ENCODE results near the gene PGF. TPM values are rescaled to one million over a fixed set of nuclear protein-coding genes. Genes with fewer than 3 reads are reported as not detected.

PGF gene
- total and polyA plus RNA-seq, 2 of the 13 experiments (the other 11 are each of a cell fraction or from before 2014, with no cell fraction given) = 10.7 to 27.5 TPM

DNA sequence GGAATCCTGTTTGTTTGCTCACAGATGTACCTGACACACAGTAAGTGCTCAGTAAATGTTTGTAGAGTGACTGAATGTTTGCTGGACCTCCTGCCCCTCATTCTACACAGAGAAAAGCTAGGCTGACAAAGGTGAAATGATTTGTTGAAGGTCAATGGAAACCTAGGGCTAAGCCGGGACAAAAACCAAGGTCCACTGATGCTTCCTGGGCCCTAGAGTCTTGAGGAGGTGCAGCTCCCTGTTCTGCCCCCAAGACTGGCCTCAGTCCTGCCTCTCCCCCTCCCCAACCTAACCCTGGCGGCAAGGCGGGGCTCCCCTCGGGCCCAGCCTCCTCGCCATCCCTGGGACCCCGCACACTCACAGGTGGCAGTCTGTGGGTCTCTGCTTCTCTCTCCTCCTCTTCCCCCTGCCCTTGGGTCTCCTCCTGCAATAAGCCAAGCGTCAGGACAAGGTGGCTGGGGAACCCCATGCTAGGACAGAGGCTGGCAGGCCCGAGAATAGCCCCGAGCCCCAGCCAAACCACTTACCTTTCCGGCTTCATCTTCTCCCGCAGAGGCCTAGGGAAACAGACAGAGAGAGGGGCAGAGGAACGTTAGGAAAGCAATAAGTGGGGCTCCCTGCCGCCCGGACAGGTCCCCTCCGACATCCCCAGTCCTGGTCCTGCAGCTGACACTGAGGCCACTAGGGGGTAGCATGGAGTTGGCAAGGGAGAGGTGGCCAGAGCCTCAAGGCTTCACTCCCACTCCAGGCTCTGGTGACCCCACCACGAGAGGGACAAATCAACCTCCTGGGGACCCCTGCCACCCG lies 9.3 kb downstream of the PGF start (continued):
- TF ChIP-seq, protein P1, sequence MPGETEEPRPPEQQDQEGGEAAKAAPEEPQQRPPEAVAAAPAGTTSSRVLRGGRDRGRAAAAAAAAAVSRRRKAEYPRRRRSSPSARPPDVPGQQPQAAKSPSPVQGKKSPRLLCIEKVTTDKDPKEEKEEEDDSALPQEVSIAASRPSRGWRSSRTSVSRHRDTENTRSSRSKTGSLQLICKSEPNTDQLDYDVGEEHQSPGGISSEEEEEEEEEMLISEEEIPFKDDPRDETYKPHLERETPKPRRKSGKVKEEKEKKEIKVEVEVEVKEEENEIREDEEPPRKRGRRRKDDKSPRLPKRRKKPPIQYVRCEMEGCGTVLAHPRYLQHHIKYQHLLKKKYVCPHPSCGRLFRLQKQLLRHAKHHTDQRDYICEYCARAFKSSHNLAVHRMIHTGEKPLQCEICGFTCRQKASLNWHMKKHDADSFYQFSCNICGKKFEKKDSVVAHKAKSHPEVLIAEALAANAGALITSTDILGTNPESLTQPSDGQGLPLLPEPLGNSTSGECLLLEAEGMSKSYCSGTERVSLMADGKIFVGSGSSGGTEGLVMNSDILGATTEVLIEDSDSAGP (CRISPR knock-in tag; IDR thresholded peaks at IDR 0.05; ENCODE audit: borderline replicate concordance) = peak; percentile 25; the same call in 1 of the 2 replicates
- TF ChIP-seq, protein P2, sequence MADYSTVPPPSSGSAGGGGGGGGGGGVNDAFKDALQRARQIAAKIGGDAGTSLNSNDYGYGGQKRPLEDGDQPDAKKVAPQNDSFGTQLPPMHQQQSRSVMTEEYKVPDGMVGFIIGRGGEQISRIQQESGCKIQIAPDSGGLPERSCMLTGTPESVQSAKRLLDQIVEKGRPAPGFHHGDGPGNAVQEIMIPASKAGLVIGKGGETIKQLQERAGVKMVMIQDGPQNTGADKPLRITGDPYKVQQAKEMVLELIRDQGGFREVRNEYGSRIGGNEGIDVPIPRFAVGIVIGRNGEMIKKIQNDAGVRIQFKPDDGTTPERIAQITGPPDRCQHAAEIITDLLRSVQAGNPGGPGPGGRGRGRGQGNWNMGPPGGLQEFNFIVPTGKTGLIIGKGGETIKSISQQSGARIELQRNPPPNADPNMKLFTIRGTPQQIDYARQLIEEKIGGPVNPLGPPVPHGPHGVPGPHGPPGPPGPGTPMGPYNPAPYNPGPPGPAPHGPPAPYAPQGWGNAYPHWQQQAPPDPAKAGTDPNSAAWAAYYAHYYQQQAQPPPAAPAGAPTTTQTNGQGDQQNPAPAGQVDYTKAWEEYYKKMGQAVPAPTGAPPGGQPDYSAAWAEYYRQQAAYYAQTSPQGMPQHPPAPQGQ (CRISPR knock-in tag; IDR thresholded peaks at IDR 0.05; ENCODE audit: borderline replicate concordance) = no peak
- TF ChIP-seq TOE1 (CRISPR knock-in tag; IDR thresholded peaks at IDR 0.05) (no peak), ZNF10 (CRISPR knock-in tag; IDR thresholded peaks at IDR 0.05; ENCODE audit: borderline replicate concordance, low read depth) (no peak), ZNF251 (CRISPR knock-in tag; IDR thresholded peaks at IDR 0.05) (no peak), KMT2A (CRISPR knock-in tag; IDR thresholded peaks at IDR 0.05) (no peak), ATM (IDR thresholded peaks at IDR 0.05; ENCODE audit: borderline replicate concordance) (no peak), TSC22D2 (CRISPR knock-in tag; IDR thresholded peaks at IDR 0.05; ENCODE audit: borderline replicate concordance) (no peak), GLMP (CRISPR knock-in tag; IDR thresholded peaks at IDR 0.05; ENCODE audit: borderline replicate concordance) (no peak), ZFY (CRISPR knock-in tag; IDR thresholded peaks at IDR 0.05) (no peak), HMGA1 (CRISPR knock-in tag; conservative IDR thresholded peaks at IDR 0.05) (no peak), KAT7 (CRISPR knock-in tag; IDR thresholded peaks at IDR 0.05; ENCODE audit: borderline replicate concordance) (no peak), ZBTB10 (CRISPR knock-in tag; IDR thresholded peaks at IDR 0.05; ENCODE audit: borderline replicate concordance) (no peak), ZNF562 (CRISPR knock-in tag; IDR thresholded peaks at IDR 0.05; ENCODE audit: borderline replicate concordance) (no peak), ZNF577 (CRISPR knock-in tag; IDR thresholded peaks at IDR 0.05; ENCODE audit: borderline replicate concordance, low read depth) (no peak), ZNF792 (CRISPR knock-in tag; IDR thresholded peaks at IDR 0.05) (no peak), ZNF569 (CRISPR knock-in tag; IDR thresholded peaks at IDR 0.05; ENCODE audit: borderline replicate concordance) (no peak), RFXAP (CRISPR knock-in tag; IDR thresholded peaks at IDR 0.05; ENCODE audit: borderline replicate concordance) (no peak), PAF1 (CRISPR knock-in tag; IDR thresholded peaks at IDR 0.05) (no peak), U2AF2 (IDR thresholded peaks at IDR 0.05; ENCODE audit: low read depth, low read length) (no peak)
- TF ChIP-seq, protein P3, sequence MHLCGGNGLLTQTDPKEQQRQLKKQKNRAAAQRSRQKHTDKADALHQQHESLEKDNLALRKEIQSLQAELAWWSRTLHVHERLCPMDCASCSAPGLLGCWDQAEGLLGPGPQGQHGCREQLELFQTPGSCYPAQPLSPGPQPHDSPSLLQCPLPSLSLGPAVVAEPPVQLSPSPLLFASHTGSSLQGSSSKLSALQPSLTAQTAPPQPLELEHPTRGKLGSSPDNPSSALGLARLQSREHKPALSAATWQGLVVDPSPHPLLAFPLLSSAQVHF (CRISPR knock-in tag; IDR thresholded peaks at IDR 0.05) = no peak
